Femur (tissue), 1 donor: ENCODE measurements around the gene DTYMK.
A peak's percentile ranks its signal among the peaks of the same experiment; 100 is the strongest.

ENCODE experiments used
- DNase-seq: peaks from one replicate; pipeline ENCODE4 v3.0.0-alpha.2; 2017

The DTYMK gene

GRCh38 chr2:241645915-241646645 lies 40.5 kb downstream of the DTYMK start:
- no peak for DNase-seq

GRCh38 chr2:241645056-241645914 lies 41.3 kb downstream of the DTYMK start:
- DNase-seq = no peak

- DNase-seq = no peak
Measured at GRCh38 chr2:241641631-241642030, 45.0 kb downstream of the DTYMK start.

DNA sequence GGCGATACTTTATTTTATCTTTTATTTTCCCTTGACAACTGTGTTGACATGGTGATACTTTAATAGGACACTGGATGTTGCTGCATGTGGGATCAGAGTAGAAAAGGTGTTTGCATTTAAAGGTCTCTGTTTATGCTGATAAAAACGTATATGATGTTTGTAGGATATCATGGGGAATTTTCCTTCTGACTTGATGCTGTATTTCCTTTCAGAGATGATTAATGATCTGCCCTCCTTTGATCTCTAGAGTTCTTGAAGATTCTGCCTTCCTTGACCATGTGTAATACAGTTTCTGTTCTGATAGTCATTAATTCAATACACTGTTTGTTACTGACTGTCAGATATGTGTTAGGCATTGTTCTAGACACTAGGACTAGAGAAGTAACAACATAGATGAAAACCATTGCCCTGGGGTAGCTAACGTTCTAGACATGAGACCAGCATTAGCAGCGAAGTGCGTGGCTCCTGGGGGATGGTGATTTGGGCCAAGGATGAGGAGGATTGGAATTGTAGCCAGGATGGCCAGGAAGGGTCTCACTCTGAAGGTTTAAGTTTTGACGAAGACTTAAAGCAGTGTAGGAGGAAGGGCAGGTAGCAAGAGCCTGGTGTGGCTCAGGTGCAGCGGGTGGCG lies 46.3 kb downstream of the DTYMK start:
- DNase-seq = no peak

DNA sequence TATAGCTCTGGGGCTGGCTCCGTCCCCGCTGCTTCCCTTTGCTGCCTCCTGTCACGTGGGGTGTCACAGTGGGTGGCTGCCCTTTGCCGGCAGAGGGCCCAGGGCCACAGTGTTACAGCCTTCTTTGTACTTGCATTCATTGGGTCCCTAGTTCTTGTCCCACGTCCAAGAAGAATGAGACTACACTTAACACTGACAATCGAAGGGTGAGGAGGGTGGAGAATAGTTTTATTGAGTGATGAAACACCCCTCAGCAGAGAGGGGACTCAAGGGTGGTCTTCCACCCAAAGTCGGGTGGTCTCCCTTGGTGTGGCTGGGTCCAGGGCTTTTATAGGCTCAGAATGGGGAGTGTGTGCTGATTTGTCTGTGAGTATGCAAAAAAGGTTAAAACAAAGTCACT lies 47.2 kb downstream of the DTYMK start:
- DNase-seq = no peak

DNA sequence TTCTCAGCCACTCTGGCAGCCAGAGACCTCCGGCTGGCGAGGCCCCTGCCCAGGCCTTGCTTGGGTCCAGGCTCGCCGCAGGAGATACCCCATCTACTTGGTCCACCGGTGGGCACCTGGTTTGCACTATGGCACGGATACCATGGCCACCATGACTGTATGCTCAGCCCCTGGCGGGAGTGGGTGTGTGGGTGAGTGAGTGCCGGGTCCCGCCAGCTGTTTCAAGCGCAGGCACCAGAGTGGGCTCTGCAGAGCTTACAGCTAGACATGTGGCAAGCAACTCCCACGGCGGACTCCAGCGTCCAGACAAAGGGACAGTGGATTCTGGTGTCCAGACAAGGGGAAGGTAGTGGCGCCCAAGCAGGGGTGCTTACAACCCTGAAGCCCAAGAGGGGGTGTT lies 47.7 kb downstream of the DTYMK start:
- DNase-seq = no peak

DNA sequence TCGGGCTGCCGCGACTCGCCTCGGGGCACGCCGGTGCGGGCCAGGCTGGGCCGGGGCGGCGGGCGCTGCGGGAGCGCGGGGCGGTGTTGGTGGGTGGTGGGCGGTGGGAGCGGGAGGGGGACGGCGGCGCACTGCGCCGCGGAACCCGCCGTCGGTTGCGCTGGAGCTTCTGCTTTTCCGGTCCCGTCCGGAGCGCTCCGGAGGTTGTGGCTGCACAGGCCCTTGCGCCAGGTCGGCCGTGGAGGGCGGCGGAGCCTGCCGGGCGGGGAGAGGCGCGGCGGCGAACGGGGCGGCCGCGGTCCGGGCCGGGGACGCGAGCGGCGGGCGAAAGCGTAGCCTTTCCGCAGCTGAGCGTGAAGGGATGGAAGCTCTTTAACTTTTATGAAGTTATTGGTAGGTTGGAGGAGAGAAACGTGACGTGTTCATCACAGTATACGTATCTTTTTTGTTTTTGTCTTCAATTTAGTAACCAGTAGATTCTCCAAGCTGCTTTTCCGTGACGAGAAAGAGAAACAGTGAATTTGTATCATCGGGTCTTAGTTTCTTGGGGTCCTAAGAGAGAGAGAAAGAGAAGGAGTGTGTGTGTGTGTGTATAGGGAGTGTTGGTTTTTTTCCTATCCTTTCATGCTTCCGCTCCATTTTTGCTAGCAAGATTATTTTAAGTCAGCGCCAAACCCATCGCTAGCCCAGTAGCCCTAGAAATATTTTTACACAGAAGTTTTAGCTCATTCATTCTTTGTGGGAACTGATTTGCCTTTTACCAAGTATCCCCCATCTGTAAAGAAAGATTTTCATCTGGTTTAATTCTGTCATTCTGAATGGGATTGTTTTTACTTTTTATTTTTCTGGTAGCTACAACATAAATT lies 48.6 kb downstream of the DTYMK start:
- no peak for DNase-seq

DNA sequence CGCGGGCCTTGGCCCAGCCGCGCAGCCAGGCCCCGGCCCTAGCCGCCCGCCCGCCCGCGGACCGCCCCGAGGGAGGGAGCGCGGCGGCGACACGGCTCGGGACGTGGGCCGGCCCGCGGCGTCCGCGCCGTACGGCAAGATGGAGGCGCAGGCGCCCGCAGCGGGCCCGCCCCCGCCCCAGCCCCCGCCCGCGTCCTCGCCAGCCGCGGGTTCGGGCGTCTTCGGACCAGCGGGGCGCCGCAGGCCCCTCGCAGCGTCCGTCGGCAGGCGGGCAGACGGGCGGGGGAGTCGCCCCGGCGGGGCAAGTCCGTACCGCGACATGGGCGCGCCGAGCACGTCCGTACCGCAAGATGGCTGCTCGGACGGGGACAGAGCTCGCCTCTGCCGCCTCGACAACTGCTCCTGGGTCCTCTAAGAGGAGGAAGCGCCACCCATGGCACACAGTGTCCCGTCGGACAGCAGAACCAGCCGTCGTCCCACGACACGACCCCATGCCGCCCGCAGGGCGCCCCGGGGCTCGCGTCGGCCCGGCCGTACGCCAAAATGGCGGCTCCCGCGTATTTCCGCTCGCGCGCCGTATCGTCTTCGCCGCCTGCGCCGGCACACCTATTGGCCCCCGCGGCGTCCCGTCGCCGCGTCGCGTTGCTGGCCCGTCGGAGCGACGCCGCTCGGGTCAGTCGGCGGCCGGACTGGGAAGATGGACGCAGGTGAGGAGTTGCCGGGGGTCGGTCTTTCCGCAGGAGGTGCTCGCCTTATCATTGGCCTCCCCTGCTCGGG lies 49.4 kb downstream of the DTYMK start, which contains the start of the genes ATG4B and THAP4:
Gene ATG4B, plus strand, starts transcription at position 676 of the 777 bp plus-strand sequence. Its CDS starts 22 bp downstream, at position 698.
Gene THAP4, minus strand, starts transcription at position 141 of the 777 bp plus-strand sequence. CDS start 141 bp downstream, outside the sequence.
- DNase-seq = peak; percentile 91

GRCh38 chr2:241636182-241637017 lies 50.2 kb downstream of the DTYMK start:
- DNase-seq = peak; percentile 42

DNA sequence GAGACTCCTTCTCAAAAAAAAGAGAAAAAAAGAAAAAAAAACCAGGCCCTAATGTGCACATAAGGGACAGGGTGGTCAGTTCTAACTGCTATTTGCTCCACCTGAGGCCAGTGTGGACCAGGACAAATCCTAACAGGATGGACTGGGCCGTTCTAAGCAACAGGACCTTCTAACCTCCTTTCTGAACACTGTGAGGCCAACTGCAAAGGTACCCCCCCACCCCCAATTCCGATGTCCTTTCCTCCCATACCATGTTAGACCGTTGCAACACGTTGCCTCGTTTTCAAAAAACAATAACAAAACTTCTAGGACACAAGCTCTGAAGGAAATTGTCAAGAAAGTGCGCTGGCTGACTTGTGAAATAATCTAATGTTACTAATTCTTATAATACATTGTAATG lies 50.9 kb downstream of the DTYMK start:
- DNase-seq = no peak

GRCh38 chr2:241633561-241633960 lies 53.1 kb downstream of the DTYMK start:
- DNase-seq = no peak

DNA sequence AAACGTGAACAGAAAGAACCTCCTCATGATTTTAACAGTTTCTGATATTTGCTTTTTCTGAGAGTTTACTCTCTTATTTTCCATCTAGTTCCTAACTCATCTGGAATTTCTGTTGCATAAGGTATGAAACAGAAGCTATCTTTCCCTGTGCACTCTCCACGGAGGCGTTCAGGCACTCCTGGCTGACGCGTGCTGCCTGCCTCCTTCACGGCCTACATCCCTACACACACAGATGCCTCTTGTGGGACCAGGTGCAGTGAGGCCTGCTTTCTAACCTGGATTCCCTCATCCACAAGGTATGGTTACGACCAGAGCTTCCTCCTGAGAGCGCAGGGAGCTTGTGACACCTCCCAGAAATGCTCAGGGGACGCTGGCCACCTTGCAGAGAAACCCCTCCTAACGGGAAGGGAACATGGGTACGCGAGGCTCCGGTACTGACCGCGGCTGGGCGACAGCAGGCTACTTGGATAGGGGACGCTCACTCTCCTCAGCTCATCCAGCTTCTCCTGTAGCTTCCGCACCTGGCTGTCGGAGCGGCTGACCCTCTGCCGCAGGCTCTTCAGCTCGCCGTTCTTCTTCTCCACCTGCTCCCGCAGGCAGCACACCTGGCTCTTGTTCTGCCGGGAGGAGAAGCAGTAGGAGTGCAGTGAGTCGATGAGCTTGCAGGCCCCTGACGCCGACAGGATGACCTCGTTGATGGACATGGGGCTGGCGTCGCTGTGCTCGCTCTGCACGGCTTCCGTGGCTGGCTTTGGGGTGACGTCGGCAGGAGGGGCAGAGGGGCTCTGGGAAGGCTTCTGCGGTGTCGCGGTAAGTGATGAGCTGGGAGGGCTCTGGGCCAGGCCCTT lies 53.9 kb downstream of the DTYMK start:
- DNase-seq = no peak

- no peak for DNase-seq
Measured at GRCh38 chr2:241629762-241630435, 56.7 kb downstream of the DTYMK start.

GRCh38 chr2:241627675-241628074 lies 58.9 kb downstream of the DTYMK start:
- no peak for DNase-seq
